Esophagus muscularis mucosa (tissue), 4 donors: Measurements from ENCODE around the gene KLF13. TPM values are rescaled to one million over a fixed set of nuclear protein-coding genes. Genes with fewer than 3 reads are reported as not detected.

Source experiments
- DNase-seq: peaks from one replicate; pipeline ENCODE4 v3.0.0-alpha.2; 2017; ENCODE audit errors: extremely low spot score
- H3K27ac ChIP-seq, 4 donors: fragments of 200-600 bp; sonication (generic); replicated peaks in 1 of 4; 1 replicate in 3 of 4; 2 replicates in 1 of 4; pipeline ENCODE4 v1.5.1; 2016 to 2019; ENCODE audit warnings: mild to moderate bottlenecking in 1 of 4
- H3K27me3 ChIP-seq, 4 donors: fragments of 200-600 bp; sonication (generic); one replicate each; pipeline versions ENCODE4 v1.5.1 to v1.6.0; 2016 to 2019
- H3K36me3 ChIP-seq, 4 donors: fragments of 200-600 bp; sonication (generic); one replicate each; pipeline ENCODE4 v1.5.1; 2016 to 2019
- H3K4me1 ChIP-seq, 4 donors: fragments of 200-600 bp; sonication (generic); one replicate each; pipeline ENCODE4 v1.5.1; 2016 to 2019
- H3K4me3 ChIP-seq, 4 donors: fragments of 200-600 bp; sonication (generic); 1 replicate in 2 of 4; 2 replicates in 2 of 4; pipeline ENCODE4 v1.5.1; 2016 to 2019; ENCODE audit warnings: mild to moderate bottlenecking in 4 of 4, moderate library complexity in 1 of 4
- H3K9me3 ChIP-seq, 4 donors: fragments of 200-600 bp; sonication (generic); 1 replicate in 3 of 4; 2 replicates in 1 of 4; pipeline ENCODE4 v1.5.1; 2016 to 2019
- CTCF ChIP-seq, 3 experiments: fragments of 200-600 bp in 2 of 3; fragments of 450-650 bp in 1 of 3; sonication (generic) in 2 of 3; IDR thresholded peaks; one replicate each; pipeline ENCODE4 v1.5.1; 2017 to 2019; ENCODE audit warnings: antibody characterized with exemption in 3 of 3, mild to moderate bottlenecking in 2 of 3, moderate library complexity in 1 of 3
- EP300 ChIP-seq: sonication (generic); formaldehyde crosslinking; IDR thresholded peaks from one replicate; pipeline ENCODE4 v1.6.1; 2017; ENCODE audit warnings: antibody characterized with exemption
- POLR2A ChIP-seq: fragments of 450-650 bp; IDR thresholded peaks from one replicate; pipeline ENCODE4 v1.6.1; 2017; ENCODE audit warnings: antibody characterized with exemption, moderate library complexity, mild to moderate bottlenecking, low read depth
- POLR2AphosphoS5 ChIP-seq, 2 donors: sonication (generic); formaldehyde crosslinking; IDR thresholded peaks; one replicate each; pipeline ENCODE4 v1.6.1; 2017; ENCODE audit warnings: antibody characterized with exemption in 2 of 2
- WGBS: methylation state at CpG from one replicate; pipeline ENCODE4 v1.1.5; 2018; 5-methylcytosine and 5-hydroxymethylcytosine counted together
- intact Hi-C: fragments of 100-400 bp; cut with DNase I; formaldehyde crosslinking; loops from one replicate; pipeline ENCODE4 v1.15.1; 2023
- total RNA-seq, 4 donors: library from RNA; depleted of rRNA; stranded (reverse); fragments of >200 nt; gene quantifications; one replicate each; pipeline versions ENCODE4 v1.1.0 to v1.2.1, GENCODE V29; 2016

The KLF13 gene
- total RNA-seq, 4 donors from 2014 or later = 57.3 to 109 (median 74.2) TPM

- Histone ChIP-seq H3K36me3 (no peaks in the 10 kb centered on the region), H3K27ac (no peak overlapping the region), H3K4me1 (peaks cover 22 to 39% (median 31%) of the 10 kb centered on the region in 4 donors), H3K4me3 (no peak overlapping the region), H3K9me3 (no peaks in the 10 kb centered on the region), H3K27me3 (peaks cover 0 to 13% (median 0%) of the 10 kb centered on the region in 4 donors)
- peak; percentile 26 for DNase-seq
- WGBS = 95% methylated on average over 11 of the region's 11 CpGs
- intact Hi-C loops = no loop called here
- TF ChIP-seq CTCF (IDR thresholded peaks at IDR 0.05) = no peak
- TF ChIP-seq EP300 = no peak
- no peak for TF ChIP-seq POLR2A
- TF ChIP-seq POLR2AphosphoS5 (IDR thresholded peaks at IDR 0.05) = no peak
These were observed 27.9 kb upstream of the KLF13 start for GRCh38 chr15:31298707-31299172.

DNA sequence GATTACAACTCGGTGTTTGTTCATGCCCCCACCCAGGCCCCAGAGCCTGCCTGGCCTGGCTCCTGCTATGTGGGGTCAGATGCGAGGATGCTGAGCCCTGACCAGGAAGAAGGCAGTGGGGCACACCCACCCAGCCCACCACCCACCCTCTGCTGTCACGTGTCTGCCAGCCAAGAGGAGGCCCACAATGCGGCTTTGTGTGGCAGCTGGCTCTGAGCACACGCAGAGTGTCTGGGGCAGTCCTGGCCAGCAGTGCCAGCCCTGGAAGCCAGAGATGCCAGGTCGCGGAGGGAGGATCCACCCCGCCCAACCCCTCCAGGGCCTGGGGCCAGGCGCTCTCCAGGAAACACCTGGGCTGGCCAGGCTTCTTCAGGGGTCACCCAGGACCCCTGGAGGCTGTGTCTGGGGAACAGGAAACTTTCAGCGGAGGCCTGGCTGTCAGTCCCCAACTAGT lies 26.4 kb upstream of the KLF13 start:
- peaks cover 33 to 51% (median 41%) of the 10 kb centered on the region in 4 donors for H3K4me1 ChIP-seq
- H3K36me3 ChIP-seq = no peaks in the 10 kb centered on the region
- H3K27me3 ChIP-seq = peaks cover 0 to 13% (median 0%) of the 10 kb centered on the region in 4 donors
- TF ChIP-seq EP300 = no peak
- TF ChIP-seq POLR2AphosphoS5 (IDR thresholded peaks at IDR 0.05) = no peak
- TF ChIP-seq POLR2A = no peak
- TF ChIP-seq CTCF (IDR thresholded peaks at IDR 0.05) = no peak
- no peak overlapping the region for H3K4me3 ChIP-seq
- H3K27ac ChIP-seq = peak overlapping the region in 1 of 4 donors; percentile 18
- DNase-seq = peak; percentile 53
- intact Hi-C loops = no loop called here
- H3K9me3 ChIP-seq = no peaks in the 10 kb centered on the region
- WGBS = 81% methylated on average over 4 of the region's 10 CpGs

GRCh38 chr15:31300981-31301672 lies 25.5 kb upstream of the KLF13 start:
- TF ChIP-seq POLR2A = no peak
- TF ChIP-seq EP300 = no peak
- no peak for TF ChIP-seq POLR2AphosphoS5 (IDR thresholded peaks at IDR 0.05)
- TF ChIP-seq CTCF (IDR thresholded peaks at IDR 0.05) = no peak
- intact Hi-C loops = no loop called here

DNA sequence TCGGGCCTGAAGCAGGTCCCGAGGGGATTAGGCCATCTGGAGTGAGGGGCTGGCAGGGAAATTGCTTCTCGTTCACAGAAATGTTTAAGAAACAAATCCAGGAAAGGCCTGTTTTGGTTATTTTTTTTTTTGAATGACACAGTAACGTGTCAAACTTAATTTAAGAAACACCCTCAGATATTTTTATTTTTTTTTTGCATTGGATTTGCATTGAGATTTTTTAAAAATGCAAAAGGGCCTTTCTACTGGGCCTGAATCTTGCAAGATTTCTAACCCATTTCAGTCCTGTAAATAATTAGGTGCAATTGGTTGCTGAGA lies 25.0 kb upstream of the KLF13 start:
- intact Hi-C loops = no loop called here
- TF ChIP-seq EP300 (no peak), CTCF (IDR thresholded peaks at IDR 0.05) (no peak), POLR2AphosphoS5 (IDR thresholded peaks at IDR 0.05) (no peak), POLR2A (no peak)

More at GRCh38 chr15:31300981-31301672, 25.5 kb upstream of the KLF13 start:
- H3K36me3 ChIP-seq = no peaks in the 10 kb centered on the region
- H3K9me3 ChIP-seq = no peaks in the 10 kb centered on the region
- H3K4me3 ChIP-seq = no peak overlapping the region
- no peak overlapping the region for H3K27ac ChIP-seq
- H3K27me3 ChIP-seq = peaks cover 0 to 13% (median 0%) of the 10 kb centered on the region in 4 donors
- H3K4me1 ChIP-seq = peaks cover 33 to 51% (median 47%) of the 10 kb centered on the region in 4 donors
- DNase-seq = peak; percentile 85
- 91% methylated on average over 9 of the region's 16 CpGs for WGBS

More for the DNA sequence above, 25.0 kb upstream of the KLF13 start:
- 75% methylated on average over 4 of the region's 4 CpGs for WGBS
- Histone ChIP-seq H3K36me3 (no peaks in the 10 kb centered on the region), H3K27ac (no peak overlapping the region), H3K4me3 (no peak overlapping the region), H3K4me1 (peaks cover 33 to 50% (median 48%) of the 10 kb centered on the region in 4 donors), H3K27me3 (peaks cover 0 to 13% (median 0%) of the 10 kb centered on the region in 4 donors), H3K9me3 (no peaks in the 10 kb centered on the region)
- peak; percentile 79 for DNase-seq
